ENCODE measurements around the gene NHSL2.

GRCh38 chrX:72088761-72089160, 178.1 kb downstream of the NHSL2 start:
- no peak for TF ChIP-seq CTCF (conservative IDR thresholded peaks at IDR 0.05; ENCODE audit: low read depth in 2 of 2)
- no peak for TF ChIP-seq EZH2 (IDR thresholded peaks at IDR 0.05; ENCODE audit: low read depth, unreplicated experiment)
- no peak for TF ChIP-seq POLR2AphosphoS5 (IDR thresholded peaks at IDR 0.05; ENCODE audit: low read depth)
- no peak for TF ChIP-seq ZNF331 (CRISPR knock-in tag; IDR thresholded peaks at IDR 0.05; ENCODE audit: low read depth)
- TF ChIP-seq CREB1 (CRISPR knock-in tag; IDR thresholded peaks at IDR 0.05; ENCODE audit: low read depth): no peak
- TF ChIP-seq ETS1 (IDR thresholded peaks at IDR 0.05): no peak
- no peak for TF ChIP-seq JUNB (IDR thresholded peaks at IDR 0.05; ENCODE audit: unreplicated experiment)
- no peak for TF ChIP-seq REST (IDR thresholded peaks at IDR 0.05; ENCODE audit: unreplicated experiment)
- TF ChIP-seq EZH2phosphoT487 (IDR thresholded peaks at IDR 0.05; ENCODE audit: unreplicated experiment): no peak
- TF ChIP-seq ZNF114 (CRISPR knock-in tag; IDR thresholded peaks at IDR 0.05): no peak

Data from GM23338 (cell line).